Measurements from ENCODE around the gene JKAMP.

- TF ChIP-seq SP1 (IDR thresholded peaks at IDR 0.05) (no peak), PKNOX1 (IDR thresholded peaks at IDR 0.05) (no peak), BHLHE40 (IDR thresholded peaks at IDR 0.05; ENCODE audit: borderline replicate concordance) (no peak), FOXK2 (IDR thresholded peaks at IDR 0.05) (no peak), ARNT (IDR thresholded peaks at IDR 0.05) (no peak), SUZ12 (IDR thresholded peaks at IDR 0.05) (no peak), FOXM1 (IDR thresholded peaks at IDR 0.05; ENCODE audit: borderline replicate concordance) (no peak), L3MBTL2 (conservative IDR thresholded peaks at IDR 0.05) (no peak), TARDBP (IDR thresholded peaks at IDR 0.05) (no peak), ZNF384 (IDR thresholded peaks at IDR 0.05) (no peak), LEF1 (IDR thresholded peaks at IDR 0.05; ENCODE audit: borderline replicate concordance) (no peak)
Measured at GRCh38 chr14:59474172-59474571, 10.1 kb upstream of the JKAMP start.

All from HEK293T (cell line).